GM19397 (cell line): ENCODE results near the gene CDHR2.

Experiments used
- ATAC-seq: cut with Tn5 transposase; IDR thresholded peaks from one replicate; pipeline ENCODE4 v1.9.1; 2021; ENCODE audit warnings: mild to moderate bottlenecking, moderate library complexity; ENCODE audit not compliant: unreplicated experiment

The CDHR2 gene

DNA sequence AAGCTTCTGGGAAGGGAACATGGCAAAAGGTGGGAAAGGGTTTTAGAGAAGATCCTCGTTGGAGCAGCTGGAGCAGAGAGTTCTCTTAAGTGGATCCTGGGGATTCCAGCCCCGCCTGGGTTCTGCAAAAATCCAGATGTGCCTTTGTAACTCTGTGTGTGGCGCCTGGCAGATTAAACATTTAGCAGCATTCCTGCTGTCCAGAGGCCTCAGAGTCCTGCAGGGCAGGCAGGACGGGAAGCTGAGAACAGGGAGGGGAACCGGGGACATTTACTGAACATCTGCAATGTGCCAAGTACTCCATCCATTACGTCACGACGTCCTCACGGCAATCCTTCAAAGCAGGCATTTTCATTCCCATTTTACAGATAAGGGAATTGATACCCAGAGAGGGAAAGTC, 87.3 kb downstream of the CDHR2 start:
- no peak for ATAC-seq

DNA sequence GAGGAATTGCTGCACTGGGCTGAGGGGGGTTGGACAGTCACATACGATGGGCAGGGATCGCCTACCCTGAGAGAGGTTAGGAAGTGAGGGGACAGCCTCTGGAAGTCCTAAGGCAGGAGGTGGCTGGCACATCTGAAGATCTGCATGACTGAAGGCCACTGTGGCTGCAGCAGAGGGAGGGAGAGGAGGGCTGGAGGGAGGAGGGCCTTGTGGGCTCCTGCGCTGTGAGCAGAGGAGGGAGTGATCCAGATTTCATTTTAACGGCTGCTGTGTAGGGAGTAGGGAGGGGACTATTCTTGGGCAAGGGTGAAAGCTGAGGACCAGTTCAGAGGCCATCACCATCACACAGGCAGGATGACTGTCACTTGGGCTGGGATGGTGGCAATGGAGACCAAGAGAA, 88.4 kb downstream of the CDHR2 start:
- no peak for ATAC-seq

DNA sequence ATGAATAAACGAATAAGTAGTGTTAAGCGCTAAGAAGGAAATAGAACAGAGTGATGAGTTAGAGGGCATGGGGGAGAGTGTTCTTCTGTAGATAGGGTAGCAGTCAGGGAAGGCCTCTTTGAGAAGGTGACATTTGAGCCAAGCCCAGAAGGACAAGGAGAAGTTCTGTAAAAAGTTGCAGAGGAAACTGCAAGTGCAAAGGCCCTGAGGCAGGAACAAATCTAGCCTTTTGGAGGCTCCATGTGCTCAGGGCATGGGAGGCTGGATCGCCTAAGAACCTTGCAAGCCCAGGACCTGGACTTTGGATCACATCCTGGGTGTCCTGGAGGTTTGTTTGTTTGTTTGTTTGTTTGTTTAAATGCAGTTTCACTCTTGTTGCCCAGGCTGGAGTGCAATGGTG, 89.3 kb downstream of the CDHR2 start:
- no peak for ATAC-seq

DNA sequence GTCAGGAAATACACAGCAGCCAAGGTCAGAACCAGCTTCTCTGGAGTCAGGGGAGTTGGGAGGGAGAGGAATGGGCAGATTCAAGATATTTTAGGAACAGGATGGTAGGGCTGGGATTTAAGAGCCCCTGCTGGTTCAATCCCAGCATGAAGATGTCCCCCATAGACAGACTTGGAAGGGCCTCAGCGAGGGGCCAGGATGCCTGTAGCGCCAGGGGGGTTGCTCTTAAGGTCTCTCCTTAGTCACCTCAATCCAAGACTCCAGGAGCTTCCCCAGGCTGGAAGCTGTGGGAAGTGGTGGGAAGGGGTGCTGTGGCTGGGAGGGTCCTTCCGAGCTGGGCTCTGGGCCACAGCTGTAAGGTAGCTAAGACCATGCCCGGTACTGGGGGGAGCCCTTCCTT, 90.1 kb downstream of the CDHR2 start:
- no peak for ATAC-seq

DNA sequence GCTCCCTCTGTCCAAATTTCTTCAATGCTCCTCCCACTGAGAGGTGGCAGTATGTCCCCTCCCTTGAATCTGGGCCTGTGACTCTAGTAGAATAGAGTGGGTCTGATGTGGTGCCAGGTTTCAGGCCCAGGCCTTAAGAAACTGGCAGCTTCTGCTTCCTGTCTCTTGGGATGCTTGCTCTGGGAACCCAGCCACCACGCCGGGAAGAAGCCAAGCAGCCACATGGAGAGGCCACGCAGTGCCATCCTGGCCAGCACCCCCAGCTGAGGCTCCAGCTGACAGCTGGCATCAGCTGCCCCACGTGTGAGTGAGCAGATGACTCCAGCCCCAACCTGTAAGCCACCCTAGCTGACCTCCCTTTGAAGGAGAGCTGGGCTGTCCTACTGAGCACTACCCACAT, 90.8 kb downstream of the CDHR2 start:
- no peak for ATAC-seq

DNA sequence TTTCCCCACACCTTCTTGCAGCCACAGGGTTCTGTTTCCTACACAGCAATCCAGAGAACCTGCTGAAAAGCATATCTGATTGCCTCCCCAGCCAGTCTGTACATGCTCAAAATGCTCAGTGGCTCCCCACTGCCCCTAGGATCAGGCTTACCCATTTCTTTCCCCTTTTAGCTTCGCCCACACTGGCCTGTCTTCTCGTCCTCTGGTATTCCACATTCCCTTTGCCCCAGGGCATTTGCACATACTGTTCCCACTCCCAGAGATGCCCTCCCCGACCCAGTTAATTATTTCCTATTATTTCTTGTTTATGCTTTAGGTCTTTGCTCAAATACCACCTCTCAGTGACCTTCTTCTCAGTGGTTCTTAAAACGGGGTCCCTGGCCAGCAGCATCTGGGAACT, 91.5 kb downstream of the CDHR2 start:
- ATAC-seq: no peak

DNA sequence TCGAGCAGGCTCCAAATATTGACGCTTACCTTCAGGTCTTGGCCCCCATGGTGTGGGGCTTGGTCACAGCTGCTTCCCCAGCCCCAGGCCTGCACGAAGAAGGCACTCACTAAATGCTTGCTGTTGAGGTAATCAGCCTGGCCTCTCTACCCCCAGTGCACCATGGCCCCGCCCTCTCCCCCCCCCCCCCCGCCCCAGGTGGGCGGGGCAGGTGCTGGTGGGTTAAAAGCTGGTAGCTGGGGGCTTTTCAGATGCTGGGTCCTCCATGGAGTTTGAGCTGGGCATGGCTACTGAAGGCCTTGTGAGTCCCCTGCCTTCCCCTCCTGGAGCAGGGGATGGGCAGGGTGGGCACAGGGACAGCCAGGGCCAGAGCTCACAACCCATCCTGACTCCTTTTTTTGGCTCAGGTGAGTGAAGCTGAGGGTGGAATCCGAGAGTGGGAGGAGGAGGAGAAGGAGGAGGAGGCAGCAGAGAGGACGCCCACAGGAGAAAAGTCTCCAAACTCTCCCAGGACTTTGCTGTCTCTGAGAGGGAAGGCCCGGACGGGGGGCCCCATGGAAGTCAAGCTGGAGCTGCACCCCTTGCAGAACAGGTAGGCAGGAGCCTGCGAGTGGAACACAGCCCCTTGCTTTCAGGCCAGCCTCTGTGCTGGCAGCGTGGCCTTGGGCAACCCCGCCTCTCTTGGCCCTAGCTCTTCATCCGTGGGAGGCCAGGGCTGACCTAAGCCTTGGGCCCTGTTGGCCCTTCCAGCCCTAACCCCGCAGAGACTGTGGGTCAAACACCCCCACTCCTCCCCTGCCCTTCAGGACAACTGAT, 93.7 kb downstream of the CDHR2 start:
- no peak for ATAC-seq

DNA sequence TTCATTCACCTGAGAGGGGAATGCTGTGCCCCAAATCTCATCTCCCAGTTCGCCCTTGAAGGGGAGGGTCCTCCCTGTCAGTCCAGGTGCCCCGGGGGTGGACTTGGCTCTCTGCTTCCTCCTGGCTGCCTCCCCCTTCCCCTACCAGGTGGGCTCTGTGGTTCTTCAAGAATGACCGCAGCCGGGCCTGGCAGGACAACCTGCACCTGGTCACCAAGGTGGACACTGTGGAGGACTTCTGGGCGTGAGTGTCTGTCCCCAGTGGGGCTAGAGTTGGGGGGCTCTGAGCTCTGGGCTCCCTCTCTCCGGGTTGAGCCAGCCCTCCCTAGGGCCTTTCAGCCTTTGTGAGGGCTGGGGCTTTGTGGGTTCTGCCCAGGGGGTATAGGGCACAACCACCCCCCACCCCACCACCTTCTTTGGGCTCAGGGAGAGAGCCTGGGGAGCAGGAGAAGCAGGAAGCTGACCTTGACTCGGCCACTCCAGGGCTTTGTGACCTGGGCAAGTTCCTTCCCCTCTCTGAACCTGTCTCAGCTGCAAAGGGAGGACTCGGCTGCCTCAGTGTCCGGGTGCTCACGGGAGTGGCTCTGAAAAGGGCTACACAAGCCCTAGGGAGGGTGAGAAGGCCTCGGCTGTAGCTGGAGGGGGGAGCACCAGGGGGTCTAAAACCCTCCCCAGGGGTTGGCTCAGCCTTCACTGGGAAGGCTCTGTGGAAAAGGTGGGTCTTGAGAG, 94.5 kb downstream of the CDHR2 start:
- no peak for ATAC-seq

DNA sequence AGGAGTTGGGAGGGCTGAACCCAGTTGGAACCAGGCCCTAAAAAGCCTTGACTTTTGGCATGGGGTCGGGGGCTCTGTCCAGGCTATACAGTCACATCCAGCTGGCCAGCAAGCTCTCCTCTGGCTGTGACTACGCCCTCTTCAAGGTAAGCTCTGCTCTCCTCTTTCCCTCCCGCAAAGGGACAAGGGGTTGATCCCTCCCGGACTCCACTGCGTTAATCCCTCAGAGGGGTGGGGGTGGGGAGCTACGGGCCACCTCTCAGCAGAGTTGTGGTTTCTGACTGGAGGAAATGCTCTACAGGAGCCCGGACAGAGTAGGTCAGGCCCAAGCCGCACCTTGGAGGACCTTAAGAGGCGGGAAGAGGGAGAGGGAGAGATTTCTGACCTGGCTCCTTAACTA, 95.2 kb downstream of the CDHR2 start:
- no peak for ATAC-seq

DNA sequence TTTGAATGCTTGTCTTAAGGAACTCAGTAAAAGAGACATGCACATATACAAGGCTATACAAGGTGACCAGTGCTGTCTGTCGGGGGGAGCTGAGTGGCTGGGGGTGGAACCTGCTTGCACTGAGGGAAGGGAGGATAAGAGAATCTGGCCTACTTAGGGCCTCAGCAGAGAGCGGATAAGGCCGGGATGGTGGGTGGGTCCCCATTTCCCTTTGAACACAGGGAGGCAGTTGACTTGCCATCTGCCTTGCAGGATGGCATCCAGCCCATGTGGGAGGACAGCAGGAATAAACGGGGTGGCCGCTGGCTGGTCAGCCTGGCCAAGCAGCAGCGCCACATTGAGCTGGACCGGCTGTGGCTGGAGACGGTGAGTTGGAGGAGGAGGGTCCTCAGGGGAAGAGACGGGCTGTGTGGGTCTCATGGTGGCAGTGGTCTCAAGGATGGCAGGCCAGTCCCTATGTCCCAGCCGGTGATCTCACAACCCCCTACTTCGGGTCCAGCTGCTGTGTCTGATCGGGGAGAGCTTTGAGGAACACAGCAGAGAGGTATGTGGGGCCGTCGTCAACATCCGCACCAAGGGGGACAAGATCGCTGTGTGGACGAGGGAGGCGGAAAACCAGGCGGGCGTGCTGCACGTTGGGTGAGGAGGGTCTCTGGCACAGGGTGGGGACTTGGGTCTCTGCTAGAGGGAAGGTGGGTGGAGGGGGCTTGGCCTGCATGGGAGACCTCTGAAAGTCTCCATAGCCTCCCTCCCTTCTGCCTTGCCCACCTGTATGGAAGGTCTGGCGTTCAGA, 95.9 kb downstream of the CDHR2 start:
- ATAC-seq: no peak
